IPS-18c (cell line): ENCODE measurements around the gene GFPT2.
A peak's percentile ranks its signal among the peaks of the same experiment; 100 is the strongest.

Experiments used
- H3K4me3 ChIP-seq: 2 replicates; pipeline ENCODE4 v1.7.0; 2013; ENCODE audit warnings: low read depth, mild to moderate bottlenecking, low read length, moderate library complexity; ENCODE audit not compliant: insufficient read depth
- H3K9me3 ChIP-seq: one replicate; pipeline ENCODE4 v1.6.1; 2013; ENCODE audit warnings: mild to moderate bottlenecking, low read length, moderate library complexity; ENCODE audit not compliant: control insufficient read depth, insufficient read depth

The GFPT2 gene

GRCh38 chr5:180360078-180360957, 7.2 kb upstream of the GFPT2 start:
- Histone ChIP-seq H3K4me3 (no peak overlapping the region), H3K9me3 (peaks cover 5% of the 10 kb centered on the region)

- no peak overlapping the region for H3K4me3 ChIP-seq
- peaks cover 5% of the 10 kb centered on the region for H3K9me3 ChIP-seq
These were observed 5.6 kb upstream of the GFPT2 start for GRCh38 chr5:180358694-180359093.

- H3K9me3 ChIP-seq, result peaks cover 5% of the 10 kb centered on the region
- H3K4me3 ChIP-seq, result no peak overlapping the region
These were observed 5.0 kb upstream of the GFPT2 start for GRCh38 chr5:180358179-180358578.

- Histone ChIP-seq H3K4me3 (no peak overlapping the region), H3K9me3 (peaks cover 3% of the 10 kb centered on the region)
These were observed 1.8 kb upstream of the GFPT2 start for GRCh38 chr5:180354966-180355365.

- peaks cover 2% of the 10 kb centered on the region for H3K9me3 ChIP-seq
- H3K4me3 ChIP-seq, result peak overlapping the region; percentile 87; the same call in 1 of the 2 replicates
These were observed 880 bp upstream of the GFPT2 start for GRCh38 chr5:180353980-180354452.

GRCh38 chr5:180352116-180353047, 754 bp downstream of the GFPT2 start:
- peak overlapping the region; percentile 87 for H3K4me3 ChIP-seq
- H3K9me3 ChIP-seq, result no peaks in the 10 kb centered on the region

GRCh38 chr5:180350711-180351465, 2.2 kb downstream of the GFPT2 start:
- Histone ChIP-seq H3K4me3 (0 out of 2 replicates have a peak overlapping the region, but pooled peaks have one; percentile 87), H3K9me3 (no peaks in the 10 kb centered on the region)

GRCh38 chr5:180350296-180350695, 2.8 kb downstream of the GFPT2 start:
- H3K4me3 ChIP-seq, result no peak overlapping the region
- no peaks in the 10 kb centered on the region for H3K9me3 ChIP-seq

GRCh38 chr5:180349391-180349790, 3.7 kb downstream of the GFPT2 start:
- Histone ChIP-seq H3K9me3 (no peaks in the 10 kb centered on the region), H3K4me3 (no peak overlapping the region)

- no peak overlapping the region for H3K4me3 ChIP-seq
- no peaks in the 10 kb centered on the region for H3K9me3 ChIP-seq
These were observed 4.8 kb downstream of the GFPT2 start for GRCh38 chr5:180348336-180348735.

- Histone ChIP-seq H3K4me3 (no peak overlapping the region), H3K9me3 (no peaks in the 10 kb centered on the region)
These were observed 5.4 kb downstream of the GFPT2 start for GRCh38 chr5:180347702-180348101.

GRCh38 chr5:180346358-180346757, 6.8 kb downstream of the GFPT2 start:
- Histone ChIP-seq H3K9me3 (no peaks in the 10 kb centered on the region), H3K4me3 (no peak overlapping the region)

GRCh38 chr5:180345781-180346180, 7.4 kb downstream of the GFPT2 start:
- no peaks in the 10 kb centered on the region for H3K9me3 ChIP-seq
- no peak overlapping the region; the same call in 1 of the 2 replicates for H3K4me3 ChIP-seq

- Histone ChIP-seq H3K9me3 (no peaks in the 10 kb centered on the region), H3K4me3 (no peak overlapping the region; the same call in 1 of the 2 replicates)
These were observed 8.0 kb downstream of the GFPT2 start for GRCh38 chr5:180345186-180345585.

- H3K9me3 ChIP-seq, result no peaks in the 10 kb centered on the region
- no peak overlapping the region for H3K4me3 ChIP-seq
These were observed 8.5 kb downstream of the GFPT2 start for GRCh38 chr5:180344696-180344999.

- no peaks in the 10 kb centered on the region for H3K9me3 ChIP-seq
- H3K4me3 ChIP-seq, result no peak overlapping the region; the same call in 1 of the 2 replicates
These were observed 9.1 kb downstream of the GFPT2 start for GRCh38 chr5:180343831-180344695.
